ENCODE data around the gene GXYLT1. TPM values are rescaled to one million over a fixed set of nuclear protein-coding genes. Genes with fewer than 3 reads are reported as not detected.

Gene GXYLT1
- total and polyA plus RNA-seq, 10 donors = 1.6 to 21.7 (median 12.5) TPM

DNA sequence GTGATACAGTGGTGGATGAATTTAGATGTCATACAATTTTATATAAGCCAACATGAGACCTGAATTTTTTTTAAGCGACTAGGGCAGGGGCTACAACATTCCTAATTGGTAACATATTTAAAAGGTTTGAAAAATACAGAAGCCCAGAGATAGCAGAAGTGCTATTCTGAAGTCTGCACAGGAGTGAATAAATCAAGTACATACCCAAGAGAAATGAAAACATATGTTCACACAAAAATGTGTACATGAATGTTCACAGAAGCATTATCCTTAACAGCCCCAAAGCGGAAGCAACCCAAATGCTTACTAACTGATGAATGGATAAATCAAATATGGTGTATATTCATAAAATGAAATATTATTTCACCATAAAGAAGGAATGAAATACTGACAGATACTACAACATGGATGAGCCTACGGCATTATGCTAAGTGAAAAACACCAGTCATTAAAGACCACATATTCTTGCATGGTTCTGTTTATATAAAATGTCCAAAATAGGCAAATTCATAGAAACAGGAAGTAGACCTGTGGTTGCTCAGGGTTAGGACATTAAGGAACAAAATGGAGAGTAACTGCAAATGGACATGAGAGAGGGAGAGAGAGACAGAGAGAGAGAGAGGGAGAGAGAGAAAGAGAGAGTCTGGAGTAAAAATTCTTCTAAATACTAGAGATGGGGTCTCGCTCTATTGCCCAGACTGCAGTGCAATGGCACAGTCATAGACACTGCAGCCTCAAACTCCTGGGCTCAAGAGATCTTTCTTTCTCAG lies 28.0 kb upstream of the GXYLT1 start:
- 94 to 98% (median 94%) methylated on average over 4 of the region's 4 CpGs for WGBS, 5 donors
- no peak overlapping the region for H3K4me3 ChIP-seq
- H3K4me1 ChIP-seq = peaks cover 0 to 31% (median 15%) of the 10 kb centered on the region in 6 donors
- peaks cover 0 to 6% (median 0%) of the 10 kb centered on the region in 8 donors for H3K9me3 ChIP-seq
- no peak for TF ChIP-seq POLR2A (IDR thresholded peaks at IDR 0.05)
- no peak overlapping the region for H3K27ac ChIP-seq
- peaks cover 0 to 49% (median 2%) of the 10 kb centered on the region in 6 donors for H3K36me3 ChIP-seq
- intact Hi-C loops (cut with DNase I; ENCODE audit: low total_unique reads) = no loop called here
- DNase-seq = no peak
- no peaks in the 10 kb centered on the region for H3K27me3 ChIP-seq (replicated peaks in 1 of 7)

- intact Hi-C loops (cut with DNase I; ENCODE audit: low total_unique reads) = no loop called here
- Histone ChIP-seq H3K36me3 (peaks cover 0 to 33% (median 2%) of the 10 kb centered on the region in 6 donors), H3K4me3 (no peak overlapping the region), H3K4me1 (peaks cover 0 to 27% (median 4%) of the 10 kb centered on the region in 6 donors), H3K27me3 (replicated peaks in 1 of 7) (no peaks in the 10 kb centered on the region), H3K27ac (no peak overlapping the region), H3K9me3 (no peaks in the 10 kb centered on the region)
- no peak for TF ChIP-seq CTCF (IDR thresholded peaks at IDR 0.05 in 8 of 11, conservative IDR thresholded peaks at IDR 0.05 in 3 of 11)
- TF ChIP-seq POLR2AphosphoS5 (IDR thresholded peaks at IDR 0.05) = no peak
- no peak for TF ChIP-seq POLR2A (IDR thresholded peaks at IDR 0.05)
- WGBS, 5 donors = 96 to 98% (median 97%) methylated on average over 6 of the region's 6 CpGs
- DNase-seq = no peak
Measured at GRCh38 chr12:42167711-42168110, 23.0 kb upstream of the GXYLT1 start.

DNA sequence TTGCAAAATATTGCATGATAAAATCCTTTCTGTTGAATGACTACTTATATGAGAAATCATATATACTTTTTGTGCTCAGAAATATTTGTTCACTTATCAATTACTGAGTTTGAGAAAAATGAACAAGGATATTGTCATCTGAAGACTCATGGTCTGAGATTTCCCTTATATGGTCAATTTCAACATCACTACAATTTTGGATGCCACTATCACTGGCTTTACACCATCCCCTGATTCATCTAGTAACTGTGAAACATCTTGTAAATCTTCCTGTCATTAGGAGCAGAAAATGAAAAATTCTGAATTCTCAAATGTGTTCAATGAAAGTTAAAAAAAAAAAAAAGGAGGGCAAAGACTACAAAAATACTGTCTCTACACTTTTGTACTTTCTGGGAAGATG lies 21.8 kb upstream of the GXYLT1 start:
- H3K36me3 ChIP-seq = peaks cover 0 to 30% (median 2%) of the 10 kb centered on the region in 6 donors
- H3K27ac ChIP-seq = no peak overlapping the region
- H3K4me1 ChIP-seq = peaks cover 0 to 32% (median 0%) of the 10 kb centered on the region in 6 donors
- no peaks in the 10 kb centered on the region for H3K27me3 ChIP-seq (replicated peaks in 1 of 7)
- no peak overlapping the region for H3K4me3 ChIP-seq
- no peaks in the 10 kb centered on the region for H3K9me3 ChIP-seq
- intact Hi-C loops (cut with DNase I; ENCODE audit: low total_unique reads) = no loop called here
- TF ChIP-seq POLR2AphosphoS5 (IDR thresholded peaks at IDR 0.05) (no peak), POLR2A (IDR thresholded peaks at IDR 0.05) (no peak), CTCF (IDR thresholded peaks at IDR 0.05 in 8 of 11, conservative IDR thresholded peaks at IDR 0.05 in 3 of 11) (no peak)
- DNase-seq = no peak

GRCh38 chr12:42163913-42164312 lies 19.2 kb upstream of the GXYLT1 start:
- Histone ChIP-seq H3K4me3 (no peak overlapping the region), H3K9me3 (no peaks in the 10 kb centered on the region), H3K27ac (no peak overlapping the region), H3K36me3 (peaks cover 0 to 38% (median 11%) of the 10 kb centered on the region in 6 donors), H3K27me3 (replicated peaks in 1 of 7) (no peaks in the 10 kb centered on the region), H3K4me1 (peaks cover 0 to 22% (median 0%) of the 10 kb centered on the region in 6 donors)
- TF ChIP-seq POLR2AphosphoS5 (IDR thresholded peaks at IDR 0.05) (no peak), POLR2A (IDR thresholded peaks at IDR 0.05) (no peak), CTCF (IDR thresholded peaks at IDR 0.05 in 8 of 11, conservative IDR thresholded peaks at IDR 0.05 in 3 of 11) (no peak)
- intact Hi-C loops (cut with DNase I; ENCODE audit: low total_unique reads) = no loop called here
- DNase-seq = no peak

Data from spleen (tissue), 11 donors.